ENCODE data around the gene HIBADH.

DNA sequence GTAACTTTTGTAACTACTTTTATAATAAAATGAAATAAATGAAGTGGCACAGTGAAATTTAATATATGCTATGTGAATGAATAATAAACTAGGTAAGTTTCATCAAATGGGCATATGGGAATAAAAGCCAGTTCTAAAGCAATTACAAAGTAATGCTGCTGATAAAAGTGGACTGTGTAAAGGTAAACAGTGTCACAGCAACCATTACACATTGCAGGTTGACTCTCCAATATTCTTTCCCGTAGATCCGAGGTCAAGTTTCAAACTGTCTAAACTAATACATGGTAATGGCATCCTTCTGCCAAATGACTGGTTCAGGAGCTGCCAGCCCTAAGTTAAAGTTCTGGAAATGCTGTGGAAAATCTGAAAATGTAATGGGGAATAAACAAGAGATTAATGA lies 6.0 kb downstream of the HIBADH start:
- TF ChIP-seq POLR2A (IDR thresholded peaks at IDR 0.05; ENCODE audit: low read depth, low read length) = no peak
- no peak for TF ChIP-seq SMC3 (IDR thresholded peaks at IDR 0.05; ENCODE audit: low read depth, low read length)
- TF ChIP-seq, protein P1, sequence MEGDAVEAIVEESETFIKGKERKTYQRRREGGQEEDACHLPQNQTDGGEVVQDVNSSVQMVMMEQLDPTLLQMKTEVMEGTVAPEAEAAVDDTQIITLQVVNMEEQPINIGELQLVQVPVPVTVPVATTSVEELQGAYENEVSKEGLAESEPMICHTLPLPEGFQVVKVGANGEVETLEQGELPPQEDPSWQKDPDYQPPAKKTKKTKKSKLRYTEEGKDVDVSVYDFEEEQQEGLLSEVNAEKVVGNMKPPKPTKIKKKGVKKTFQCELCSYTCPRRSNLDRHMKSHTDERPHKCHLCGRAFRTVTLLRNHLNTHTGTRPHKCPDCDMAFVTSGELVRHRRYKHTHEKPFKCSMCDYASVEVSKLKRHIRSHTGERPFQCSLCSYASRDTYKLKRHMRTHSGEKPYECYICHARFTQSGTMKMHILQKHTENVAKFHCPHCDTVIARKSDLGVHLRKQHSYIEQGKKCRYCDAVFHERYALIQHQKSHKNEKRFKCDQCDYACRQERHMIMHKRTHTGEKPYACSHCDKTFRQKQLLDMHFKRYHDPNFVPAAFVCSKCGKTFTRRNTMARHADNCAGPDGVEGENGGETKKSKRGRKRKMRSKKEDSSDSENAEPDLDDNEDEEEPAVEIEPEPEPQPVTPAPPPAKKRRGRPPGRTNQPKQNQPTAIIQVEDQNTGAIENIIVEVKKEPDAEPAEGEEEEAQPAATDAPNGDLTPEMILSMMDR (conservative IDR thresholded peaks at IDR 0.05; ENCODE audit: low read depth, low read length) = no peak
- TF ChIP-seq MAFK (IDR thresholded peaks at IDR 0.05; ENCODE audit: low read depth, low read length) = no peak
- no peak for TF ChIP-seq FOS (IDR thresholded peaks at IDR 0.05; ENCODE audit: low read depth, low read length)
- TF ChIP-seq RAD21 (IDR thresholded peaks at IDR 0.05; ENCODE audit: low read length) = no peak
- TF ChIP-seq BHLHE40 (IDR thresholded peaks at IDR 0.05; ENCODE audit: low read depth, low read length) = no peak

Measured in IMR-90 (cell line).